Measurements from ENCODE around the gene ARPC1B.

ARPC1B gene

GRCh38 chr7:99395616-99396327, 21.2 kb downstream of the ARPC1B start:
- Histone ChIP-seq H3K4me2 (ENCODE audit: low read length) (no peak overlapping the region), H4K20me1 (ENCODE audit: insufficient read depth, low read length) (no peaks in the 10 kb centered on the region), H3K27me3 (ENCODE audit: insufficient read depth, low read length) (no peaks in the 10 kb centered on the region), H3K9me2 (ENCODE audit: low read depth, low read length) (no peaks in the 10 kb centered on the region), H2AFZ (ENCODE audit: low read length) (no peak overlapping the region), H3K9ac (ENCODE audit: low read length) (no peak overlapping the region), H3K27ac (ENCODE audit: low read depth, low read length, poor library complexity, severe bottlenecking) (no peak overlapping the region), H3K79me2 (ENCODE audit: insufficient read depth, low read length) (no peaks in the 10 kb centered on the region), H3F3A (ENCODE audit: insufficient read depth, low read length) (no peaks in the 10 kb centered on the region), H3K4me3 (ENCODE audit: low read depth, low read length, poor library complexity, severe bottlenecking) (no peak overlapping the region), H3K4me1 (ENCODE audit: insufficient read depth, low read length, severe bottlenecking) (peaks cover 18% of the 10 kb centered on the region), H3K36me3 (ENCODE audit: insufficient read depth, low read length) (peaks cover 93% of the 10 kb centered on the region), H3K9me3 (ENCODE audit: low read length) (no peaks in the 10 kb centered on the region)
- no peak for TF ChIP-seq EZH2 (IDR thresholded peaks at IDR 0.05; ENCODE audit: borderline replicate concordance, low read length)
- no peak; the same call in 1 of the 2 replicates for TF ChIP-seq CTCF (IDR thresholded peaks at IDR 0.05; ENCODE audit: low read length)

GRCh38 chr7:99396418-99397296, 22.1 kb downstream of the ARPC1B start:
- Histone ChIP-seq H3K27ac (ENCODE audit: low read depth, low read length, poor library complexity, severe bottlenecking) (no peak overlapping the region), H2AFZ (ENCODE audit: low read length) (no peak overlapping the region), H3K4me1 (ENCODE audit: insufficient read depth, low read length, severe bottlenecking) (peaks cover 18% of the 10 kb centered on the region), H3K27me3 (ENCODE audit: insufficient read depth, low read length) (no peaks in the 10 kb centered on the region), H3K9ac (ENCODE audit: low read length) (no peak overlapping the region), H3F3A (ENCODE audit: insufficient read depth, low read length) (no peaks in the 10 kb centered on the region), H4K20me1 (ENCODE audit: insufficient read depth, low read length) (no peaks in the 10 kb centered on the region), H3K9me3 (ENCODE audit: low read length) (no peaks in the 10 kb centered on the region), H3K79me2 (ENCODE audit: insufficient read depth, low read length) (no peaks in the 10 kb centered on the region), H3K4me3 (ENCODE audit: low read depth, low read length, poor library complexity, severe bottlenecking) (no peak overlapping the region), H3K9me2 (ENCODE audit: low read depth, low read length) (no peaks in the 10 kb centered on the region), H3K36me3 (ENCODE audit: insufficient read depth, low read length) (peaks cover 93% of the 10 kb centered on the region), H3K4me2 (ENCODE audit: low read length) (no peak overlapping the region)
- TF ChIP-seq EZH2 (IDR thresholded peaks at IDR 0.05; ENCODE audit: borderline replicate concordance, low read length) = no peak
- TF ChIP-seq CTCF (IDR thresholded peaks at IDR 0.05; ENCODE audit: low read length) = no peak

- Histone ChIP-seq H3K9me3 (ENCODE audit: low read length) (no peaks in the 10 kb centered on the region), H3K36me3 (ENCODE audit: insufficient read depth, low read length) (peaks cover 92% of the 10 kb centered on the region), H3K9me2 (ENCODE audit: low read depth, low read length) (no peaks in the 10 kb centered on the region), H3K4me2 (ENCODE audit: low read length) (no peak overlapping the region), H3K79me2 (ENCODE audit: insufficient read depth, low read length) (no peaks in the 10 kb centered on the region), H3F3A (ENCODE audit: insufficient read depth, low read length) (no peaks in the 10 kb centered on the region), H3K9ac (ENCODE audit: low read length) (no peak overlapping the region), H3K27ac (ENCODE audit: low read depth, low read length, poor library complexity, severe bottlenecking) (no peak overlapping the region), H3K4me3 (ENCODE audit: low read depth, low read length, poor library complexity, severe bottlenecking) (no peak overlapping the region), H3K4me1 (ENCODE audit: insufficient read depth, low read length, severe bottlenecking) (peaks cover 11% of the 10 kb centered on the region), H2AFZ (ENCODE audit: low read length) (no peak overlapping the region), H4K20me1 (ENCODE audit: insufficient read depth, low read length) (no peaks in the 10 kb centered on the region), H3K27me3 (ENCODE audit: insufficient read depth, low read length) (no peaks in the 10 kb centered on the region)
- TF ChIP-seq EZH2 (IDR thresholded peaks at IDR 0.05; ENCODE audit: borderline replicate concordance, low read length) (no peak), CTCF (IDR thresholded peaks at IDR 0.05; ENCODE audit: low read length) (no peak)
Measured at GRCh38 chr7:99397297-99397983, 22.9 kb downstream of the ARPC1B start.

Measured in OCI-LY1 (cell line).